ENCODE data around the gene CFAP77.

DNA sequence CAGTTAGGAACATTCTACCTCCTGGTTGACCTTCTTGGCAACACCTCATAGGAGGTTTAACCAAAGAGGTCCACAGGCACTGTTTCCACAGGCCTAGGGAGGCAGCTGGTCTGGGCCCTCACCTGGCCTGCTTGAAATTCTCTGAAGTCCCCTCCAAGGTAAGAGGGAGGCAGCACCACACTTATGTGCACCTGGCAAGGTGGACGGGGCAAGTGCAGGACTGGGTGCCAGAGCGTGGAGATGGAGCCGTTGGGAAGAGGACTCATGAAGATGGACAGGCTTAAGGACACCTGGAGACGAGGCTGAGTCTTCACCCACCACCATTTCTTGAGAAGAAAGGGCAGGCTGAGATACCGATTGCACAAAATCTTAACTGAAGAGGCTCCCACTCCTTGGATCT, 165.8 kb downstream of the CFAP77 start:
- TF ChIP-seq, protein P1, sequence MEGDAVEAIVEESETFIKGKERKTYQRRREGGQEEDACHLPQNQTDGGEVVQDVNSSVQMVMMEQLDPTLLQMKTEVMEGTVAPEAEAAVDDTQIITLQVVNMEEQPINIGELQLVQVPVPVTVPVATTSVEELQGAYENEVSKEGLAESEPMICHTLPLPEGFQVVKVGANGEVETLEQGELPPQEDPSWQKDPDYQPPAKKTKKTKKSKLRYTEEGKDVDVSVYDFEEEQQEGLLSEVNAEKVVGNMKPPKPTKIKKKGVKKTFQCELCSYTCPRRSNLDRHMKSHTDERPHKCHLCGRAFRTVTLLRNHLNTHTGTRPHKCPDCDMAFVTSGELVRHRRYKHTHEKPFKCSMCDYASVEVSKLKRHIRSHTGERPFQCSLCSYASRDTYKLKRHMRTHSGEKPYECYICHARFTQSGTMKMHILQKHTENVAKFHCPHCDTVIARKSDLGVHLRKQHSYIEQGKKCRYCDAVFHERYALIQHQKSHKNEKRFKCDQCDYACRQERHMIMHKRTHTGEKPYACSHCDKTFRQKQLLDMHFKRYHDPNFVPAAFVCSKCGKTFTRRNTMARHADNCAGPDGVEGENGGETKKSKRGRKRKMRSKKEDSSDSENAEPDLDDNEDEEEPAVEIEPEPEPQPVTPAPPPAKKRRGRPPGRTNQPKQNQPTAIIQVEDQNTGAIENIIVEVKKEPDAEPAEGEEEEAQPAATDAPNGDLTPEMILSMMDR (IDR thresholded peaks at IDR 0.05) = no peak
- TF ChIP-seq ZFX (IDR thresholded peaks at IDR 0.05; ENCODE audit: borderline replicate concordance) = no peak

Data from 22Rv1 (cell line).